ENCODE results near the gene MAFF. TPM values are rescaled to one million over a fixed set of nuclear protein-coding genes. Genes with fewer than 3 reads are reported as not detected.

The MAFF gene
- polyA plus RNA-seq, 1 donor from 2014 or later = 1.5 TPM

- Mint-ChIP-seq H3K36me3 (peaks cover 7% of the 10 kb centered on the region), H3K27ac (no peak overlapping the region), H3K27me3 (no peaks in the 10 kb centered on the region), H3K9me3 (no peaks in the 10 kb centered on the region), H3K4me3 (no peak overlapping the region), H3K4me1 (no peaks in the 10 kb centered on the region)
Observed at GRCh38 chr22:38235240-38235850, 33.6 kb downstream of the MAFF start.

- H3K27ac Mint-ChIP-seq = peak overlapping the region in 1 of 3 donors; percentile 85
- H3K4me3 Mint-ChIP-seq = no peak overlapping the region
- no peaks in the 10 kb centered on the region for H3K27me3 Mint-ChIP-seq
- no peaks in the 10 kb centered on the region for H3K9me3 Mint-ChIP-seq
- H3K36me3 Mint-ChIP-seq = peaks cover 7% of the 10 kb centered on the region
- peaks cover 0 to under 1% (median 0%) of the 10 kb centered on the region in 3 donors for H3K4me1 Mint-ChIP-seq
Observed at GRCh38 chr22:38236786-38237185, 35.0 kb downstream of the MAFF start.

- H3K27ac Mint-ChIP-seq = no peak overlapping the region
- no peaks in the 10 kb centered on the region for H3K9me3 Mint-ChIP-seq
- H3K4me1 Mint-ChIP-seq = peaks cover 0 to 1% (median 0%) of the 10 kb centered on the region in 3 donors
- no peaks in the 10 kb centered on the region for H3K27me3 Mint-ChIP-seq
- H3K36me3 Mint-ChIP-seq = peaks cover 6% of the 10 kb centered on the region
- H3K4me3 Mint-ChIP-seq = no peak overlapping the region
Observed at GRCh38 chr22:38238519-38239071, 36.8 kb downstream of the MAFF start.

- H3K36me3 Mint-ChIP-seq = peaks cover 11% of the 10 kb centered on the region
- H3K9me3 Mint-ChIP-seq = no peaks in the 10 kb centered on the region
- H3K4me1 Mint-ChIP-seq = peaks cover 0 to 5% (median 0%) of the 10 kb centered on the region in 3 donors
- H3K4me3 Mint-ChIP-seq = no peak overlapping the region
- H3K27ac Mint-ChIP-seq = no peak overlapping the region
- H3K27me3 Mint-ChIP-seq = no peaks in the 10 kb centered on the region
Observed at GRCh38 chr22:38239101-38239761, 37.4 kb downstream of the MAFF start.

- H3K27me3 Mint-ChIP-seq = no peaks in the 10 kb centered on the region
- H3K9me3 Mint-ChIP-seq = no peaks in the 10 kb centered on the region
- H3K36me3 Mint-ChIP-seq = peaks cover 11% of the 10 kb centered on the region
- peak overlapping the region in 1 of 3 donors; percentile 57 for H3K27ac Mint-ChIP-seq
- peak overlapping the region in 1 of 4 donors; percentile 28 for H3K4me3 Mint-ChIP-seq
- peaks cover 0 to 5% (median 0%) of the 10 kb centered on the region in 3 donors for H3K4me1 Mint-ChIP-seq
Observed at GRCh38 chr22:38240734-38241252, 39.0 kb downstream of the MAFF start.

- H3K27ac Mint-ChIP-seq = no peak overlapping the region
- H3K9me3 Mint-ChIP-seq = no peaks in the 10 kb centered on the region
- H3K27me3 Mint-ChIP-seq = no peaks in the 10 kb centered on the region
- H3K36me3 Mint-ChIP-seq = peaks cover 13% of the 10 kb centered on the region
- peak overlapping the region in 1 of 4 donors; percentile 67 for H3K4me3 Mint-ChIP-seq
- peaks cover 0 to 8% (median 3%) of the 10 kb centered on the region in 3 donors for H3K4me1 Mint-ChIP-seq
Observed at GRCh38 chr22:38243007-38243765, 41.4 kb downstream of the MAFF start.

GRCh38 chr22:38244106-38244505, 42.3 kb downstream of the MAFF start:
- Mint-ChIP-seq H3K9me3 (no peaks in the 10 kb centered on the region), H3K27me3 (no peaks in the 10 kb centered on the region), H3K27ac (no peak overlapping the region), H3K36me3 (peaks cover 15% of the 10 kb centered on the region), H3K4me1 (peaks cover 0 to 9% (median 3%) of the 10 kb centered on the region in 3 donors), H3K4me3 (peak overlapping the region in 2 of 4 donors; percentile 65 to 75)

- H3K27me3 Mint-ChIP-seq = no peaks in the 10 kb centered on the region
- peaks cover 14% of the 10 kb centered on the region for H3K36me3 Mint-ChIP-seq
- H3K9me3 Mint-ChIP-seq = no peaks in the 10 kb centered on the region
- H3K4me1 Mint-ChIP-seq = peaks cover 3 to 9% (median 6%) of the 10 kb centered on the region in 3 donors
- peak overlapping the region in 1 of 3 donors; percentile 16 for H3K27ac Mint-ChIP-seq
- H3K4me3 Mint-ChIP-seq = peak overlapping the region in 1 of 4 donors; percentile 66
Observed at GRCh38 chr22:38246046-38246658, 44.4 kb downstream of the MAFF start.

- Mint-ChIP-seq H3K27ac (peak overlapping the region in 1 of 3 donors; percentile 76), H3K36me3 (peaks cover 14% of the 10 kb centered on the region), H3K27me3 (no peaks in the 10 kb centered on the region), H3K4me3 (no peak overlapping the region), H3K9me3 (no peaks in the 10 kb centered on the region), H3K4me1 (peaks cover 3 to 9% (median 6%) of the 10 kb centered on the region in 3 donors)
Observed at GRCh38 chr22:38246692-38247091, 44.9 kb downstream of the MAFF start.

GRCh38 chr22:38247713-38248112, 45.9 kb downstream of the MAFF start:
- peak overlapping the region in 1 of 3 donors; percentile 57 for H3K27ac Mint-ChIP-seq
- H3K4me3 Mint-ChIP-seq = no peak overlapping the region
- no peaks in the 10 kb centered on the region for H3K9me3 Mint-ChIP-seq
- H3K27me3 Mint-ChIP-seq = no peaks in the 10 kb centered on the region
- H3K36me3 Mint-ChIP-seq = peaks cover 12% of the 10 kb centered on the region
- peaks cover 3 to 8% (median 6%) of the 10 kb centered on the region in 3 donors for H3K4me1 Mint-ChIP-seq

GRCh38 chr22:38248280-38248679, 46.5 kb downstream of the MAFF start:
- H3K27me3 Mint-ChIP-seq = no peaks in the 10 kb centered on the region
- H3K36me3 Mint-ChIP-seq = peaks cover 13% of the 10 kb centered on the region
- H3K9me3 Mint-ChIP-seq = no peaks in the 10 kb centered on the region
- H3K4me3 Mint-ChIP-seq = peak overlapping the region in 1 of 4 donors; percentile 31
- H3K4me1 Mint-ChIP-seq = peaks cover 3 to 8% (median 6%) of the 10 kb centered on the region in 3 donors
- peak overlapping the region in 1 of 3 donors; percentile 57 for H3K27ac Mint-ChIP-seq

GRCh38 chr22:38249301-38249700, 47.5 kb downstream of the MAFF start:
- H3K4me3 Mint-ChIP-seq = peak overlapping the region in 1 of 4 donors; percentile 66
- peaks cover 8% of the 10 kb centered on the region for H3K36me3 Mint-ChIP-seq
- no peaks in the 10 kb centered on the region for H3K27me3 Mint-ChIP-seq
- H3K9me3 Mint-ChIP-seq = no peaks in the 10 kb centered on the region
- no peak overlapping the region for H3K27ac Mint-ChIP-seq
- H3K4me1 Mint-ChIP-seq = peaks cover 3 to 6% (median 4%) of the 10 kb centered on the region in 3 donors

GRCh38 chr22:38249803-38250642, 48.2 kb downstream of the MAFF start:
- H3K4me3 Mint-ChIP-seq = no peak overlapping the region
- no peak overlapping the region for H3K27ac Mint-ChIP-seq
- H3K9me3 Mint-ChIP-seq = no peaks in the 10 kb centered on the region
- H3K27me3 Mint-ChIP-seq = no peaks in the 10 kb centered on the region
- peaks cover 3 to 6% (median 4%) of the 10 kb centered on the region in 3 donors for H3K4me1 Mint-ChIP-seq
- H3K36me3 Mint-ChIP-seq = peaks cover 8% of the 10 kb centered on the region

Data from IgD-negative memory B cell (primary cell).